Ecto neural progenitor cell (in vitro differentiated cells): ENCODE data around the gene TKTL1.
"Not testable (repeated sequence)": the region's sequence is repeated elsewhere in the genome, so short reads cannot be mapped to it uniquely, and the experiment has no call there.

Source experiments
- DNase-seq: peaks from one replicate; pipeline ENCODE4 v3.0.0-alpha.2; 2018; ENCODE audit warnings: low spot score

Gene TKTL1

DNA sequence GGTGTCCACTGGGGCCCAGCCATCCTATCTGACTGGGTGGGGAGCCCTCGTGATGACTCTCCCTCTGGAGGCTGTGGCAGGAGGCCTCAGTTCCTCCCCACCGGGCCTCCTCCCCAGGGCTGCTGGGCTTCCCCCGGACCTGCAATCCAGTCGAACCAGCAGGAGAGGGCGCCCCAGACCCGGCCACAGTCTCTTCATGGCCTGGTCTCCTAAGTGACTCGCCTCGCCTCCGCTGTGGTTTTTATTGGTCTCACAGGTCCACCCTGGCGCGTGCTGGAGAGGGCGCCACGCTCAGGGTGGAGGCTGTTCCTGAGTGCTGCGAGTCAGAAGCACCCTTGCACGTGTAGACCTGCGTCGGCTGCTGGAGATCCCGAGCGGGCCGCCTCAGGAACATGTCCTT, 48.0 kb downstream of the TKTL1 start:
- not testable (repeated sequence) for DNase-seq

DNA sequence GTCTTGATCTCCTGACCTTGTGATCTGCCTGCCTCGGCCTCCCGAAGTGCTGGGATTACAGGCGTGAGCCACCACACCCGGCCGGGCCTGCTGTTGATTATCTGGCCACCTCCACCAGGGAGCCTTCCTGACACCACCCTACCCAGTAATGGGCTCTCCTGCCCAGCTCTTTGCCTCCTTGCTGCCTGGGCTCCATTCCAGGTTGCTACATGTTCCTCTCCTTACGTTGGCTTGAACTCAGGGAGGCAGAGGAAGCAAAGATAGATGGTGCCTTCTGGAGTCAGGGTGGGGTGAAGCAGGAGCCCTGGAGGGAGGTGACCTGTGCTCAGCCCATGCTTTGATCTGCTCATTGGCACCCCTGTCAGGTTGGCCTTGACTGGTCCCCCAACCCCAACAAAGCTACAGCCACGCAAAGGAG, 52.5 kb downstream of the TKTL1 start:
- DNase-seq = no peak

DNA sequence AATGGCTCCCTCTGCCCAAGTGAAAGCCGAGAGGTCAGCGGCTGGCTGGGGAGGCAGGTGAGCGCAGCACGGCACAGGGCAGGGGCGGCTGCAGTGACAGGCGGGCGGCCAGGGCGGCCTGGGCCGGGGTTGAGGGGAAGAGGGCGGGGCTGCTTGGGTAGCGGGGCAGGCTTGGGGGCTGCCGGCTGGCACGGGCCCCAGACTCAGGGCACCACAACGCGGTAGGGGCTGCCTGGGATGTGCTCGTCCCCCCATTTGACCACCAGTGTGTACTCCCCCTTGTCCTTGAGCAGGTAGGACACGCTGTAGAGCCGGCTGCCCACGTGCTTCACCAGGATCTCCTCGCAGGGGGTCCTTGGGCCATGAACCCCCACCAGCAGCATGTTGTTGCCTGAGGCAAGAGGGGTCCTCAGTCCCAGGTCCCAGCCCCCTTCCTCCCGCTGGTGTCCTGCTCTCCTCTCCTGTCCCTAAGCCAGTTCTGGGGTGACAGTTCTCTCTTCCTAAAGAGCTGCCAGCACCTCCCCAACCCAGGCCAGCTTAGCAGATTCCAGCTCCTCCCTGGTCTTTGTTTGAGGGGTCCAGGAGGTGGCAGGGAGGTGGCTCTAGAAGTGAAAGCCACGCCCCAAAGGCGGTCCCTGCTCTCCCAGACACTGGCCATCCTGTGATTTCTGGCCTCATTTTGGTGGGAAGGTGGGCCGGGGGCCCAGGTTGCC, 53.2 kb downstream of the TKTL1 start:
- DNase-seq = no peak

DNA sequence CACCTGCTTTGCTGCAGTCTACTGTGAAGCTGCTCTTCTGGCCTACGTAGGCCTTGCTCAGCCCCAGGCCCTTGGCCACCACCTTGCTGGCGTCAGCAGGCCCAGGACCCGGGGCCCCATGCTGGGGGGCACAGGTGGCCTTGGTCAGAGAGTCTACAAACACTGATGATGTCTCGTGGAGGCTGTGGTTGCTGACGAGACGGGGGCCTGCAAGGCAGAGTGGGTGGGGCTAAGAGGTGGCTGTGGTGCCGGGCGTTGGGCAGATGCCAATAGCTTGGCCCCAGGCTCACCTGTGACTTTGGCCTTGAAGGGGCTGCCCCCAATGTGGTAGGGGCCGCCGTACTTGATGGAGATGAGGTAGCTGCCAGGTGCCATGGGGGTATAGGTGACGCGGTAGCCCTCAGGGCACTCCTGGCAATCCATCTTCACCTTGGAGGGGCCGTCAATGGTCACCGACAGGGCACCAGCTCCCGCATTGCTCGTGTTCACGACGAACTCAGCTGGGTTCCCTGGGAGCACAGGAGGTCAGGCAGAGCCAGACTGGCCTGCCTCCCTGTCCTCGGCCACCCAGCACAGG, 53.9 kb downstream of the TKTL1 start:
- no peak for DNase-seq

DNA sequence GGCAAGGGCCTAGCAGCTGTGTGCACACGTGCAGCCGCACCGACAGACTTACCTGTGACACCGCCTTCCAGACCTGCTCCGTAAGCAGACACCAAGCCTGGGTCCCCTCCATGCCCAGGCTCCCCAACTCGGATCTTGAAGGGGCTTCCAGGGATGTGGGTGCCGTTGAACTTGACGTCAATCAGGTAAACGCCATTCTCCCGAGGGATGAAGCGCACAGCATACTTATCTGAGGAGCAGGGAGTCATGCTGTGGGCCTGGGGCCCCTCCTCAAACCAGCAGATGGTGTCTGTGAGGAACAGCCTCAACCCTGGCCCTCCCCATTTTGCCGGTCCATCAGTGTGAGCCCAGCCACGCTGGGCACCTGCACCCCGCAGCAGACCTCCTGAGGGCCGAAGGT, 54.4 kb downstream of the TKTL1 start:
- no peak for DNase-seq

DNA sequence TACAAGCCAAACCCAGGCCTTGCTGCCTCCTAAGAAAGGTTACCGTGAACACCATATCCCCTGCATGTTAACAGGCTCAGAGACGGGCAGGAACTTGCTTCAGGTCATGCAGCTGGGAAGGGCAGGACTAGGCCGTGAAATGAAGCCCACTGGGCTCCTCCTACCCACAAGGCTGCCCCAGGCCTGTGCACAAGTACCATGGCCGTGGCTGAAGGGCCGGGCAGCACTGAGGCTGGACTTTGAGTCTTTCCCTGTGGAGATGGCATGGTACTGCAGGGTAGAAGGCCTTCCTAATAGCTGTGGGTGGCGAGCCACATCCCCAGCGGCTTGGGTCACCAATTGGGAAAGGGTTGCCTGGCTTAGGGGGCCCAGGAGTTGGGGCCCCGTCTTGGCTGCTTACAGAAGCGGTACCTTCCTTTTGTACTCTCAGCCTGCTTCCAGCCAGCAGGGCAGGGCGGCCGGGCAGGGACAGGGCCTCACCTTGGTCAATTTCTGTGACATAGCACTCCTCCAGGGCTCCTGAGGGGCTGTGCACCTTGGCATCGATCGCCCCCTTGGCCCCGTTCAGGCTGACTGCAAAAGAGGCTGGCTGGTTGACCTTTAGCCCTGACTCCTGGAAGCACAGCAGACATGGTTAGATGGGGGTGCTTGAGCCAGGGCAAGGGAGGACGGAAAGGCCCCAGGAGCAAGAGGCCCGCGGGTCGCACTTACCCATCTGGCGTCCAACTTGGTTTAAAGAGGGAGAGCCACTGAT, 55.0 kb downstream of the TKTL1 start:
- DNase-seq = no peak

DNA sequence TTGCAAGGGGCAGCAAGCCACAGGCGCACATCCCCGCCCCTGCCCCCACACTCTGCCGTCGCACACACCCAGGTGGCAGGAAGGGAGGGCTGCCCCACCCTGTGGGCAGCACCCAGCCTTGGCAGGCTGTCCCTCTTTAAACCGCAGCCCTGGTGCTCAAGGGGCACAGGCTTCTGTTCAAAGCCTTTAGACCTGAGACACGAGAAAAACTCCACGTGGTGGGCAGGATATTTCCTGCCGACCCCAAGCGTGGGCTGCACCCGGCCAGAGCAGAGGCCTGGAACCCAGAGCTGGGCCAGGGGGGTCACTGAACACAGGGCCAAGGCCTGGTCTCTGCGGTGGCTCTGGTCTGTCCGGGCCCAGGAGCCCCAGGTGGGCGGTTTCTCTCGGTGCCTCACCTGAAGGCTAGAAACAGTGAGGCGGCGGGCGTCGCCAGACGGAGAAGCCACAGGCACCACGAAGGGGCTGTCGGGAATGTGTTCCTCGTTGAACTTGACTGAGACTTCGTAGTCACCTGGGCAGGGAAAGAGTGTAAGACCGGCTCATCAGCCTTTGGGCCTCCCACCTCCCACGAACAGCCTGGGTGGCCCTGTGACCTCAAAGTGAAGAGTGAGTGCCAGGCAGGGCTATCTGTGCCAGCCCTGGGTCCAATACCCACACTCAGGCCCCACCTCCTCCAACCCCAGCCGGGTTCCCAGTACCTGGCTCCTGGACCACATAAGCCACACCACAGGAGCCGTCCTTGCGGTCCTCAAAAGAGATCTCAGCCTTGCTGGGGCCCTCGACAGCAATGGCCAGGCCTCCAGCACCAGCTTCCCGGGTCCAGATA, 55.8 kb downstream of the TKTL1 start:
- no peak for DNase-seq

DNA sequence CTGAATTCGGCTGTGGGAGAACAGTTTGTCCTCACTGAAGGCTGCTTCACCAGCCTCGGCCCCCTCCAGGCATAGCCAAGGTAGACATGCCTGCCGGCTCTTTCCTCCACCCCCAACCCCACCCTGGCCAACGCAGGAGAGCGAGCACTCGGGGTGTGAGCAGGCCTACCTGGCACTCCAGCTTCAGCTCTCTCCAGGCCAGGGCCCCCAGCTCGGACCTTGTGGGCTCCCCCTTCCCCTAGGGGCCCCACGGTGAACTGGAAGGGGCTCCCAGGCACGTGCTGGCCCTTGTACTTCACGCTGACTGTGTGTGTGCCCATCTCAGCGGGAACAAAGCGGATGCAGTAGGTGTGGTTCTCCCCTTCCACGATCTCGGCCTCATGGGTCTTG, 56.4 kb downstream of the TKTL1 start:
- no peak for DNase-seq

DNA sequence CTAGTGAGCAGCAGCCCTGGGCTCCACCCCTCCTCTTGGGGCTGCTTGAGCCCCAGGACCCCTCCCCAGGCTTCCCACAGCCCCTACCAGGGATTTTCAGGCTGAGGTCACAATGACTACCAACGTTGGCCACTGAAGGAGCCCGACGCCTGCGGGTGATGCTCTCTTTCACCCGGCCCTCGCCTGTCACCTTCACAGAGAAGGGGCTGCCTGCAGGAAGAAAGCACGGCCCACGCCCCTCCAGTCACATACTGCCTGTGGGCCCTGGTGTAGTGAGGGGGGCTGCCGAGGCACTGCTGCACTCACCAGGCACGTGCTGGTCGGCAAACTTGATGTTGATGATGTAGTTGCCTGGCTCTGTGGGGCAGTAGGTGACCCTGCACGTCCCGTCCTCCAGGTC, 56.9 kb downstream of the TKTL1 start:
- no peak for DNase-seq

DNA sequence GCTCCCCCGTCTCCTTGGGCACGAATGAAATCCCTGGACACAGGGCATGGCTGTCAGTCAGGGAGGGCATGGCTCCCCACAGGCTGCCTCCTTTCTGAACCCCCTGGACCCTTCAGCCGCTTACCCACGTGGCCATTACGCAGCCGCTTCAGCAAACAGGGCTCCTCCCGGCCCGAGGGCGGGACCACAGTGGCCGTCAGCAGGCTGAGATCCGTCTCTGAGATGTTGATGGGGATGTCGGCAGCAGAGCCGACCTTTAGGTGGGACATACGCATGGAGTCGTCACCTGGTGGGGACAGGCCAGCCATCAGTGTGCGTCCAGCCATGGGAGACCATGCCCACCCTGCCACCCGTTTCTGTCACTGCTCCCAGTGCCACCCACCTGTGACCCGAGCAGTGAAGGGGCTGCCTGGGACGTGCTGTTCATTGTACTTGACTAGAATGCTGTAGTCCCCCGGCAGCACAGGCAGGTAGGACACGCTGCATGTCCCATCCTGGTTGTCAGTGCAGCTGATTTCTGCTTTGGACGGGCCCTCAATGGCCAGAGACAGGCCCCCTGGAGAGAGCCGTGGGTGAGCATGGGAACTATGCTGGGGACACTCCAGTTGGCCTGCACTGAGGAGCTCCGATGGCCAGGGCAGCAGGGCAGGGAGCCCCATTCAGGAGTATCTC, 57.7 kb downstream of the TKTL1 start:
- no peak for DNase-seq

DNA sequence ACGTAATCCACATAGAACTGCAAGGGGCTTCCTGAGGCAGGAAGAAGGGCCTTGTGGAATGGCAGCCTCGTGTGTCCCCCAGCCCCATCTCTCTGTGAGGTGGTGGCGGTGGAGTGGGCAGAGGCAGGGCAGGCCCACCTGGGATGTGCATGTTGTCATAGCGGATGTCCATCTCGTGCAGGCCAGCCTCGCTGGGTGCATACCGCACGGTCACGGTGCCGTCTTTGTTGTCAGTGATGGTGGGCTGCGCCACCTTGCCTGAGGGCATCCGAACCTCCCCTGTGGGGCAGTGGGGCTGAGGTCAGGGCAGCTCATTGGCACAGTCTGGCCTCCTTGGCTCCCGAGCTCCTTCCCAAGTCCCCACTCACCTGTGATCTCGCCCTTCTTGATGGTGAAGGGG, 58.4 kb downstream of the TKTL1 start:
- DNase-seq = no peak

DNA sequence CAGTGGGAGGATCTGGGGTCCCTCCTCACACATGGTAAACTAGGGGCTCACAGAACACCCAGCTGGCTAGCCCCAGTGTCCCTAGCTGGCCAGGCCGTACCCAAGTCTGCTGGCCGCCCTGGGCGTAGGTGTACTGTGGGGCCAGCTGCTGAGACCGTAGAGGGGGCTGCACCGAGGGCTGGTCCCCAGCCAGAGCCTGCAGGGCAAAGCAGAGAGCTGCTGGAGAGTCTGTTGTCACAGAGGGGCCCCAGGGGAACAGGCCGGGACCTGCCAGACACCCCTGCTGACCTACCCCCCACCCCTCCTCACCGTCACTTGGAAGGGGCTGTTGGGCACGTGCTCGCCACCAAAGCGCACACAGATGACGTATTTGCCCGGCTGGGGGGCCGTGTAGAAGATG, 58.9 kb downstream of the TKTL1 start:
- DNase-seq = no peak

DNA sequence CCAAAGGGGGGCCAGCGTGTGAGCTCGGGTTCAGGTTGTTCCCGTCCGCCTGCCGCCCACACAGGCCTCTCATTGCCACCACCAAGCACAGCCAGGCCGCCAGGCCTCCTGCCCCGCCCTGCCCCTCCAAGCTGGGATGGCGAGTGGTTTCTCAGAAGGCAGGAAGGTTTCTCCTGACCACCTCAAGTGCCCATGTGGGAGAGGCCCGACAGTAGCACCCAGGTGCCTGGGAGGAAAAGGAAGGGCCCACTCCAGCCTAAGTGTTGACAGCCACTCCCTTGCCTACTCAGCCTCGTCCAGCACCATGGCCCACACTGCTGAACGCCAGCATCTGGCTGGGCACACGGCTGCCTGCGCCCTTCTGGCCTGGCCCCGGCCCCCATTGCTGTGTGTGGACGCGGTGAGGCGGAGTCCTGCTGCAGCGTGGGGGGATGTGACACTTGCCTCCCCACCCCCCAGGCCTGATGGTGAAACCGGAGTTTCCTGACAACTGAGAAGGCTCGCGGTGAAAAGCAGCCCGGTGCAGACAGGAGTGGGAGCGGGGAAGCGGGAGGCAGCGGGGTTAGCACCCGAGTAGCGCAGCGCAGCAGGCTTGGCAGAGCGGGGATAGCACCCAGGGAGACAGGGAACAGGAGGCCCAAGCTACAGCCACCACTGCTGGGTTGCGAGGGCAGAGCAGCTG, 59.6 kb downstream of the TKTL1 start:
- DNase-seq = no peak

DNA sequence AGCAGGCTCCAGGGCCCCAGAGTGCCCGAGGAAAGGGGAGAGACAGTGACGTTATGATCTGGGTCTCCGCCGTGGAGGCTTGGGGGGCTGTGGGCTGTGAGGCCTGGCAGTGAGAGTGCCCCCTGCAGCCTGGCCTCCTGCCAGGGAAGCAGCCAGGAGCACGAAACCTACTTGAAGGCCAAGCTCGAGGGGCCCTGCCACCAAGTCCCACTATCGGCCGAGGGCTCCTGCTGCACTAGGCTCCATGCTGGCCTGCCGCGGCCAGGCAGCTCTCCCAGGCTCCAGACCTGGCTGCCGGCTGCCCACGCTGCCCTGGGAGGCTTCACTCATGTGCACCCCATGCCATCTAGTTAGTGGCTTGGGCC, 60.2 kb downstream of the TKTL1 start:
- DNase-seq = no peak

DNA sequence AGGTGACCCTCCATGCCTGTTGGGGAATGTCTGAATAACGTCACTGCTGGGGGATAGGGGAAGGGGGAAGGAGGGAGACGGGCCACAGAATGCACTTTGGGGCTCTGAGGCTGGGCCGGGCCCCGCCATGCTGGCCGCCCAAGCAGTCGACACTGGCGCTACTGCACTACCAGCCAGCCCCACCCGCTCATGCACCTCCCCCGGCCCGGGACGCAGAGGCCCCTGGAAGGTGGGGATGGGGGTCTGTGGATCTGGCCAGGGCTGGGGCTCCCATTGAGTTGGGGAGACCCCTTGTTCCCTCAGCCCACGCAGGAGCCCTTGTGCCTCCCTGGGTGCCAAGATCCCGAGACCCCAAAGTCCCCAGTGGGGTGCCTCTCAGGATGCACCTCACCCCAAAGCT, 61.0 kb downstream of the TKTL1 start:
- DNase-seq = no peak

DNA sequence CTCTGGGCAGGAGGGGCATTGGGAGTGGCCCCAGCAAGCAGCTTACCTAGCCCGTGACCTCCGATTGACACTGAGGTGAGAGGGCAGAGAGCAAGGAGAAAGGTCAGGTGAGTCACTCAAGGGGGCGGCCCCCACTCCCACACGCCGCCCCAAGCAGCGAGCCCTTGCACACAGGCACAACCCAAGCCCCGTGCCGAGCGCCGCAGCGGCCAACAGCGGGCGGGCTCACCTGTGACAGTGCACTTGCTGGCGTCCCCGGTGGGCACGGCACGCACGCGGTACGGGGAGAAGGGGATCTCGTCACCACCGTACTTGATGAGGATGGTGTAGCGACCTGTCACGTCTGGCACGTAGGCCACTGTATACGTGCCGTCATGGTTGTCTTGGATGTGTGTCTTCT, 61.6 kb downstream of the TKTL1 start:
- DNase-seq = no peak

DNA sequence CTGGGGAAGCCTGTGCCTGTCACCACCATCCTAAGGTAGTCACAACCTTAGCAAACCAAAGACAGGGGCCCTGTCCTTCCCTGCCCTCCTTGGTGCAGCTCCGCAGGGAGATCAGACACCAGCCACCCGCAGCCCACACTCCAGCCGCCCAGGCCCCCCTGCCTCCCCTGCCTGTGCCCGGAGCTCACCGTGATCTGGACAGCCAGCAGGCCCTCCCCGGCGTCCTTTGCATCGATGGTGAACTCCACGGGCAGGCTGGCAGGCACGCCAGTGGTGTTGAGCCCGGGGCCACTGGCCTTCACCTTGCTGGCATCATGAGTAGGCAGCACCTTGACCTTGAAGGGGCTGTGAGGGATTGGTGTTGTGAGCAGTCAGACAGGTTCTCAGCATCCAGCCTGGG, 62.4 kb downstream of the TKTL1 start:
- DNase-seq = no peak

DNA sequence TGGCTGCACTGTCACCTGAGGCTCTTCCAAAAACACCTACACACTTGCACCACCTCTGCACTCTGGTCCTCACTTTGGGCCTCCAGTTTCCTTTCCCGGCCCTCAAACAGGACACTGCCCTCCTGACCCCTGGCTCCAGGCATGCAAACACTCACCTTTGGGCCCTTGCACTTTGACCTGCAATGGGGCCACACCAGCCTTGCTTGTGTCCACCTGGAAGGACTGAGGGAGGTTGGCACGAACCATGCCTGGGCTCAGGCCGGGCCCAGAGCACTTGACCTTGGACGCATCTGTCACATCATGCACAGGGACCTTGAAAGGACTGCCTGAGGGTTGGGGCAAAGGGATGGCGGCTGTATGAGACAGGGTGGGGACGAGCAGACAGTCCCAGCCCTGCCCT, 63.2 kb downstream of the TKTL1 start:
- DNase-seq = no peak

DNA sequence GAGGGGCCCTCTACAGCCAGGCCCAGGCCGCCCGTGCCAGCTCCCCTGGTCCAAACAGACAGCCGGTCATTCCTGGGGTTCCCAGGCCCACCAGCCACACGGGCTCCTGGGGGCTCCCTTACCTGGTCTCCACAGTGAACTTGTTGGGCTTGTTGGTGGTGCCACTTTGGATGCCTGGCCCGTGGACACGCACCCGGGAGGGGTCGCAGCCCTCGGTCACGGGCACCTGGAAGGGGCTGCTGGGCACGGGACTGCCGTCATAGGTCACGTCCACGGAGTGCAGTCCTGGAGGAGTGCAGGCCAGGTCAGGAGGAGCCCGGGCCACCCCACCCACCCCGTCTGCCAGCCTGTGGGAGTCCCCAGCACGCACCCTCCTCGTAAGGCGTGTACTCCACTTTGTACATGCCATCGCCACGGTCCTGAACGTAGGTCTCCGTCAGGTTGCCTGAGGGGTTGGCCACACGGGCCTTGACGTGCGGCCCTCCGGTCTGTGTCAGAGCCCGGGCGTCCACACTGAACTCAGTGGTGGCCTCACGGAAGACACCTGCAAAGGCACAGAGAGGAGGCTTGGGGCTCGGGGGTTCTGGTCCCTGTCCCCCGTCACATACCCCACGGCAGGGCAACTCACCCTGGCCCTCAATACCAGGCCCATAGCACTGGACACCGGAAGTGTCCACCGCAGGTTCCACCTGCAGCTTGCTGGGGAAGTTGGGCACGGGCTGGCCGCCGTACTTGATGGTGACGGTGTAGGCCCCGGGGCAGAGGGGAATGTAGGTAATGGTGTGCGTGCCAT, 64.0 kb downstream of the TKTL1 start:
- DNase-seq = no peak

DNA sequence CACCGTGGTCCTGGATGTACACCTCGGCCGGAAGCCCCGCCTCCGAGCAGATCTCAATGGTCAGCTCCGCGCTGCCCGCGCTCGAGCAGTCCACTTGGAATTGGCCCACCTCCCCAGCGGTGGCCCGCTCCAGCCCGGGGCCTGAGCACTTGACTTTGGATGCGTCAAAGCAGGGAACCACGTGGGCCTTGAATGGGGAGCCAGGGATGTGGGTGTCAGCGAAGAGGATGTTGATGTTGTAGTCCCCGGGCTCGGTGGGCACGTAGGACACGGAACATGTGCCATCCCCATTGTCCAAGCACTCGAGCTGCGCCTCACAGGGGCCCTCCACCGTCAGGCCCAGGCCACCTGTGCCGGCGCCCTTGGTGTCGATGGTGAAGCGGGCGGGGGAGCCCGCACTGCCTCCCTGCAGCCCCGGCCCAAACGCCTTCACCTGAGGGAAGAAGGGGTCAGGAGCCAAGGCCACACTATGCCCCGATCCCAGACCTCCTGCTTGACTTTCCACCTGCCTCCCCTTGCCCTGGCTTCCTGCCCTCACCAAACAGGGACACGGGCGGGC, 64.6 kb downstream of the TKTL1 start:
- DNase-seq = no peak
